ENCODE measurements around the gene CALN1.

CALN1 gene

DNA sequence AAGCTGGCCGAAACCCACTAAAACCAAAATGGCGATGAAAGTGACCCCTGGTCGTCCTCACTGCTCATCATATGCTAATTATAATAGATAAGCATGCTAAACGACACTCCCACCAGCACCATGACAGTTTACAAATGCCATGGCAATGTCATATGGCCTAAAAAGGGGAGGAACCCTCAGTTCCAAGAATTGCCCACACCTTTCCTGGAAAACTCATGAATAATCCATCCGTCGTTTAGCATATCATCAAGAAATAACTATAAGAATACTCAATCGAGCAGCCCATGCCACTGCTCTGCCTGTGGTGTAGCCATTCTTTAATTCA lies 422.0 kb downstream of the CALN1 start:
- Histone ChIP-seq H3K27ac (no peak overlapping the region), H3K36me3 (ENCODE audit: control insufficient read depth, insufficient read depth, low read length) (no peaks in the 10 kb centered on the region), H3K4me1 (no peaks in the 10 kb centered on the region)

DNA sequence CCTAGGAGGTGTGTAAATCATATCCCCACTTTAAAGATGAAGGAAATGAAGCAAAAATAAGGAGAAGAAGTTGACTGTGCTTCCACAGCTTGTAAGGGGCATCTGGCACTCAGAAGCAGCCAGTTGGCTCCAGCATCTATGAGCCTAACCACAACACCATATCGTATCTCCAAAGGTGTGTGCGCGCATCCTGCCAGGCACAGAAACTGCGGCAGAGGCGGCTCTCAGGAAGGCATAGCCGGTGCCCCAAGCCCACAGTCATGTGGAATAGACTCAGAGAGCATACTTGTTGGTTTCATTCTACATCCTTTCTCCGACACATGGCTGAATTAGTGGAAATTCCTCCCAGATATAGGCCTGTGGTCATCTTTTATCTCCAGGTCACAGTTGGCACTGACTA lies 423.9 kb downstream of the CALN1 start:
- Histone ChIP-seq H2AFZ (no peak overlapping the region), H3K4me2 (ENCODE audit: low read length) (no peak overlapping the region), H3K4me1 (no peaks in the 10 kb centered on the region), H3K79me2 (no peaks in the 10 kb centered on the region), H3K27me3 (ENCODE audit: control insufficient read depth, insufficient read depth, low read length) (no peaks in the 10 kb centered on the region), H3K9ac (no peak overlapping the region), H3K36me3 (ENCODE audit: control insufficient read depth, insufficient read depth, low read length) (no peaks in the 10 kb centered on the region), H3K9me3 (ENCODE audit: control insufficient read depth, low read length) (no peaks in the 10 kb centered on the region), H3K4me3 (ENCODE audit: low read depth, low read length) (no peak overlapping the region), H3K27ac (no peak overlapping the region)
- TF ChIP-seq, protein P1, sequence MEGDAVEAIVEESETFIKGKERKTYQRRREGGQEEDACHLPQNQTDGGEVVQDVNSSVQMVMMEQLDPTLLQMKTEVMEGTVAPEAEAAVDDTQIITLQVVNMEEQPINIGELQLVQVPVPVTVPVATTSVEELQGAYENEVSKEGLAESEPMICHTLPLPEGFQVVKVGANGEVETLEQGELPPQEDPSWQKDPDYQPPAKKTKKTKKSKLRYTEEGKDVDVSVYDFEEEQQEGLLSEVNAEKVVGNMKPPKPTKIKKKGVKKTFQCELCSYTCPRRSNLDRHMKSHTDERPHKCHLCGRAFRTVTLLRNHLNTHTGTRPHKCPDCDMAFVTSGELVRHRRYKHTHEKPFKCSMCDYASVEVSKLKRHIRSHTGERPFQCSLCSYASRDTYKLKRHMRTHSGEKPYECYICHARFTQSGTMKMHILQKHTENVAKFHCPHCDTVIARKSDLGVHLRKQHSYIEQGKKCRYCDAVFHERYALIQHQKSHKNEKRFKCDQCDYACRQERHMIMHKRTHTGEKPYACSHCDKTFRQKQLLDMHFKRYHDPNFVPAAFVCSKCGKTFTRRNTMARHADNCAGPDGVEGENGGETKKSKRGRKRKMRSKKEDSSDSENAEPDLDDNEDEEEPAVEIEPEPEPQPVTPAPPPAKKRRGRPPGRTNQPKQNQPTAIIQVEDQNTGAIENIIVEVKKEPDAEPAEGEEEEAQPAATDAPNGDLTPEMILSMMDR (IDR thresholded peaks at IDR 0.05) = no peak

More for the DNA sequence above, 422.0 kb downstream of the CALN1 start:
- Histone ChIP-seq H3K4me3 (ENCODE audit: low read depth, low read length) (no peak overlapping the region), H3K9ac (no peak overlapping the region), H3K4me2 (ENCODE audit: low read length) (no peak overlapping the region), H3K79me2 (no peaks in the 10 kb centered on the region), H3K27me3 (ENCODE audit: control insufficient read depth, insufficient read depth, low read length) (no peaks in the 10 kb centered on the region), H3K9me3 (ENCODE audit: control insufficient read depth, low read length) (no peaks in the 10 kb centered on the region), H2AFZ (no peak overlapping the region)
- TF ChIP-seq, protein P1 (IDR thresholded peaks at IDR 0.05) = no peak

DNA sequence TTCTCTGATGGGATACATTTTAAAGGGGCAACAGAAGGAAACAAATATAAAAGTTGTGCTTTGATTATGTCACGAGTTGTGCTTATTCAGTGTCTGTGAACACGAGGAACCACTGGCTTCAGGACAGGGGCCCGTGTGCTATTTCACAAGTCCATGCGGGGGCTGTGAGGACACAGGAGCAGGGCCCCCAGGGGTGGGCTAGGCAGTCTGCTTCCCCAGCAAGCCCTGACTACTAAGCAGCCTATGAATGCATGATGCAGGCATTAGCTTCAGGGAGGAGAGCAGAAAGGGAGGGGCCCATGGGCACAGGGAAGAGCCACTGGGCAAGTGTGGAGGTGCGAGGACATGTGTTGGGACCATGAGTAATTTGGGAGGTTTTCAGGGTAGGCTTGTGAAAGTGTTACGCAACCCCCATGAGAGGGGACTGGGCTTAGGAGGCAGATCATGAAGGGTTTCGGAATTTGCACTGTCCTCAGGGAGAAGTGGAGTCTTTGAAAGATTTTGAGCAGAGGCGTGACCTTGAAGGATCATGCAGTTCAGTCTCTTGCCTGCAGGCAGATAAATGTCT lies 424.9 kb downstream of the CALN1 start:
- TF ChIP-seq, protein P1 (IDR thresholded peaks at IDR 0.05) = no peak
- no peak overlapping the region for H3K4me2 ChIP-seq (ENCODE audit: low read length)
- H3K4me1 ChIP-seq = no peaks in the 10 kb centered on the region
- H3K36me3 ChIP-seq (ENCODE audit: control insufficient read depth, insufficient read depth, low read length) = no peaks in the 10 kb centered on the region
- H3K9ac ChIP-seq = no peak overlapping the region
- H3K27ac ChIP-seq = no peak overlapping the region
- H2AFZ ChIP-seq = no peak overlapping the region
- H3K79me2 ChIP-seq = no peaks in the 10 kb centered on the region
- H3K27me3 ChIP-seq (ENCODE audit: control insufficient read depth, insufficient read depth, low read length) = no peaks in the 10 kb centered on the region
- no peaks in the 10 kb centered on the region for H3K9me3 ChIP-seq (ENCODE audit: control insufficient read depth, low read length)
- no peak overlapping the region for H3K4me3 ChIP-seq (ENCODE audit: low read depth, low read length)

DNA sequence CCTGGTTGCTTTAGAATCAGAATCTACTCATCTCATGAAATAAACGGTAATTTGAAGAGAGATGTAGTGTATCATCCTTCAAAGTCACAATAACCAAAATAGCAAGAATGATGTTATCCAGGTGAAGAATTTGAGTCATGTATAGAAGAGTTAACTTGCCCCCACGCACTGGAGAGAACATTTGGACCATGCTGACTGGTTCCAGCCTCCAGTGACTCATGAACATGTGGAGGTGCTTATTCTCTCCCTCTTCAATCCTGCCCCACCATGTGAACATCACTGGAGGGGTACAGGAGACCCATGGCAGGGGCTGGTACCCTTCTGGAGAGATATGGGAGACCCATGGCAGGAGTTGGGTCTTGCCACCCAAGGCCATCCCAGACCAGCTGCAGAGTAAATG lies 427.8 kb downstream of the CALN1 start:
- no peak overlapping the region for H2AFZ ChIP-seq
- H3K9ac ChIP-seq = no peak overlapping the region
- H3K4me1 ChIP-seq = no peaks in the 10 kb centered on the region
- H3K27ac ChIP-seq = no peak overlapping the region
- no peaks in the 10 kb centered on the region for H3K36me3 ChIP-seq (ENCODE audit: control insufficient read depth, insufficient read depth, low read length)
- H3K4me2 ChIP-seq (ENCODE audit: low read length) = no peak overlapping the region
- H3K9me3 ChIP-seq (ENCODE audit: control insufficient read depth, low read length) = no peaks in the 10 kb centered on the region
- TF ChIP-seq, protein P1 (IDR thresholded peaks at IDR 0.05) = no peak
- no peak overlapping the region for H3K4me3 ChIP-seq (ENCODE audit: low read depth, low read length)
- H3K27me3 ChIP-seq (ENCODE audit: control insufficient read depth, insufficient read depth, low read length) = no peaks in the 10 kb centered on the region
- H3K79me2 ChIP-seq = no peaks in the 10 kb centered on the region

DNA sequence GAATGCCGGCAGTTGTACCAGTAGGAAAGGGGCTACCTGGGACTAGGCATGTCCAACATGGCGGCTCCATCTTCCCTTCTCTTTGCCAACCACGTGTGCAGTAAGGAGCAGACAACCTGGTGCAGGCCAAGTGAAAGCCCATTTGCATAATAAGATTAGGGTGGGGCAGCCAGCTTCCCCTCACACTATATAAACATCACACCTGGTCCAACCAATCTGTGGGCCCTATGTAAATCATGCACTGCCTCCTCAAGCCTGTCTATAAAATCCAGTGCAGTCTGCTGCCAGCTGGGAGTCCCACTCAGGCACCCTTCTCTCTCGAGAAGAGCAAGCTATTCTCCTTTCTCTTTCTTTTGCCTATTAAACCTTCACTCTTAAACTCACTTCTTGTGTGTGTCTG lies 429.3 kb downstream of the CALN1 start:
- Histone ChIP-seq H2AFZ (no peak overlapping the region), H3K27ac (no peak overlapping the region), H3K9ac (no peak overlapping the region), H3K36me3 (ENCODE audit: control insufficient read depth, insufficient read depth, low read length) (no peaks in the 10 kb centered on the region), H3K79me2 (no peaks in the 10 kb centered on the region), H3K4me3 (ENCODE audit: low read depth, low read length) (no peak overlapping the region), H3K4me1 (no peaks in the 10 kb centered on the region), H3K27me3 (ENCODE audit: control insufficient read depth, insufficient read depth, low read length) (no peaks in the 10 kb centered on the region), H3K4me2 (ENCODE audit: low read length) (no peak overlapping the region), H3K9me3 (ENCODE audit: control insufficient read depth, low read length) (no peaks in the 10 kb centered on the region)
- TF ChIP-seq, protein P1 (IDR thresholded peaks at IDR 0.05) = no peak

All from parathyroid adenoma (tissue), 2 donors.